ENCODE results near the gene RAI1. TPM values are rescaled to one million over a fixed set of nuclear protein-coding genes. Genes with fewer than 3 reads are reported as not detected.

RAI1 gene
- total RNA-seq, 1 donor from 2014 or later: 46.2 TPM

GRCh38 chr17:17819561-17819995, 138.3 kb downstream of the RAI1 start:
- no peak for TF ChIP-seq CTCF (IDR thresholded peaks at IDR 0.05; ENCODE audit: unreplicated experiment)
- Mint-ChIP-seq H3K4me3 (ENCODE audit: unreplicated experiment) (no peak overlapping the region), H3K27ac (ENCODE audit: unreplicated experiment) (peak overlapping the region; percentile 78), H3K9me3 (ENCODE audit: unreplicated experiment) (no peaks in the 10 kb centered on the region), H3K27me3 (ENCODE audit: unreplicated experiment) (peaks cover 32% of the 10 kb centered on the region), H3K4me1 (ENCODE audit: unreplicated experiment) (peaks cover 37% of the 10 kb centered on the region), H3K36me3 (ENCODE audit: low read depth, unreplicated experiment) (peaks cover 18% of the 10 kb centered on the region)
- DNase-seq (ENCODE audit: low spot score): no peak

GRCh38 chr17:17820046-17820445, 138.8 kb downstream of the RAI1 start:
- no peak for TF ChIP-seq CTCF (IDR thresholded peaks at IDR 0.05; ENCODE audit: unreplicated experiment)
- DNase-seq (ENCODE audit: low spot score): no peak
- Mint-ChIP-seq H3K27ac (ENCODE audit: unreplicated experiment) (no peak overlapping the region), H3K4me1 (ENCODE audit: unreplicated experiment) (peaks cover 41% of the 10 kb centered on the region), H3K4me3 (ENCODE audit: unreplicated experiment) (no peak overlapping the region), H3K36me3 (ENCODE audit: low read depth, unreplicated experiment) (peaks cover 18% of the 10 kb centered on the region), H3K9me3 (ENCODE audit: unreplicated experiment) (no peaks in the 10 kb centered on the region), H3K27me3 (ENCODE audit: unreplicated experiment) (peaks cover 27% of the 10 kb centered on the region)

- peaks cover 24% of the 10 kb centered on the region for H3K27me3 Mint-ChIP-seq (ENCODE audit: unreplicated experiment)
- H3K36me3 Mint-ChIP-seq (ENCODE audit: low read depth, unreplicated experiment): peaks cover 16% of the 10 kb centered on the region
- no peak overlapping the region for H3K27ac Mint-ChIP-seq (ENCODE audit: unreplicated experiment)
- no peaks in the 10 kb centered on the region for H3K9me3 Mint-ChIP-seq (ENCODE audit: unreplicated experiment)
- H3K4me3 Mint-ChIP-seq (ENCODE audit: unreplicated experiment): no peak overlapping the region
- DNase-seq (ENCODE audit: low spot score): no peak
- H3K4me1 Mint-ChIP-seq (ENCODE audit: unreplicated experiment): peaks cover 43% of the 10 kb centered on the region
- TF ChIP-seq CTCF (IDR thresholded peaks at IDR 0.05; ENCODE audit: unreplicated experiment): no peak
Measured at GRCh38 chr17:17820463-17821158, 139.4 kb downstream of the RAI1 start.

- Mint-ChIP-seq H3K36me3 (ENCODE audit: low read depth, unreplicated experiment) (peaks cover 15% of the 10 kb centered on the region), H3K4me3 (ENCODE audit: unreplicated experiment) (peak overlapping the region; percentile 47), H3K27ac (ENCODE audit: unreplicated experiment) (no peak overlapping the region), H3K27me3 (ENCODE audit: unreplicated experiment) (peaks cover 22% of the 10 kb centered on the region), H3K4me1 (ENCODE audit: unreplicated experiment) (peaks cover 56% of the 10 kb centered on the region), H3K9me3 (ENCODE audit: unreplicated experiment) (no peaks in the 10 kb centered on the region)
- no peak for TF ChIP-seq CTCF (IDR thresholded peaks at IDR 0.05; ENCODE audit: unreplicated experiment)
- no peak for DNase-seq (ENCODE audit: low spot score)
Measured at GRCh38 chr17:17822189-17822588, 140.9 kb downstream of the RAI1 start.

- peaks cover 56% of the 10 kb centered on the region for H3K4me1 Mint-ChIP-seq (ENCODE audit: unreplicated experiment)
Measured at GRCh38 chr17:17822616-17823015, 141.4 kb downstream of the RAI1 start.

More at GRCh38 chr17:17822616-17823015, 141.4 kb downstream of the RAI1 start:
- DNase-seq (ENCODE audit: low spot score): no peak
- Mint-ChIP-seq H3K36me3 (ENCODE audit: low read depth, unreplicated experiment) (peaks cover 14% of the 10 kb centered on the region), H3K27ac (ENCODE audit: unreplicated experiment) (peak overlapping the region; percentile 36), H3K9me3 (ENCODE audit: unreplicated experiment) (no peaks in the 10 kb centered on the region), H3K27me3 (ENCODE audit: unreplicated experiment) (peaks cover 21% of the 10 kb centered on the region), H3K4me3 (ENCODE audit: unreplicated experiment) (peak overlapping the region; percentile 47)
- TF ChIP-seq CTCF (IDR thresholded peaks at IDR 0.05; ENCODE audit: unreplicated experiment): no peak

Data from endothelial cell (in vitro differentiated cells).